Gastroesophageal sphincter (tissue), 3 donors: ENCODE measurements around the gene CHST12.

Experiments
- EP300 ChIP-seq: sonication (generic); formaldehyde crosslinking; IDR thresholded peaks from one replicate; pipeline ENCODE4 v1.6.1; 2017; ENCODE audit warnings: antibody characterized with exemption, mild to moderate bottlenecking
- POLR2A ChIP-seq, 2 donors: fragments of 450-650 bp; IDR thresholded peaks; one replicate each; pipeline ENCODE4 v1.6.1; 2017; ENCODE audit warnings: antibody characterized with exemption in 2 of 2, mild to moderate bottlenecking in 2 of 2, moderate library complexity in 1 of 2
- TF ChIP-seq, protein P1 (sequence below), 4 experiments: fragments of 200-600 bp in 2 of 4; fragments of 450-650 bp in 2 of 4; sonication (generic) in 1 of 4; IDR thresholded peaks; one replicate each; pipeline ENCODE4 v1.5.1; 2017 to 2019; ENCODE audit warnings: antibody characterized with exemption in 4 of 4, mild to moderate bottlenecking in 2 of 4, moderate library complexity in 2 of 4

DNA sequence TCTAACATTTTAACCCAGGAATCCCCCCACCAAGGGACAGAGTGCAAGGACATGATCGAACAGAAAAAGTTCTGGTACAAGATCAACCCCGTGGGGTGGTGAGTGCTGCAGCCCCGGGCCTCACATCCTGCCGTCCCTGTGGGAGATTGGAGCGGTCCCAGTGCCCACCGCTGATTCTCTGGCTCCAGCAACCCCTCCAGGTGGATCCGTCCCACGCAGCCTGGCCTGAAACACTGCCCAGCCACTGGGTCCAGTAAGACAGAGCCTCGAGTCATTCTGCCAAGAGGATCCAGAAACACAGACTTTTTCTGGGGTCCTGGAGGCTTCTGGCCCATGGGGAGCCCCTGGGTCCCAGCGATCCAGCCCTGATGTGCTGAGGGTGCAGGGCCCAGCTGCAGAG is 43.3 kb downstream of the CHST12 start:
- TF ChIP-seq, protein P1, sequence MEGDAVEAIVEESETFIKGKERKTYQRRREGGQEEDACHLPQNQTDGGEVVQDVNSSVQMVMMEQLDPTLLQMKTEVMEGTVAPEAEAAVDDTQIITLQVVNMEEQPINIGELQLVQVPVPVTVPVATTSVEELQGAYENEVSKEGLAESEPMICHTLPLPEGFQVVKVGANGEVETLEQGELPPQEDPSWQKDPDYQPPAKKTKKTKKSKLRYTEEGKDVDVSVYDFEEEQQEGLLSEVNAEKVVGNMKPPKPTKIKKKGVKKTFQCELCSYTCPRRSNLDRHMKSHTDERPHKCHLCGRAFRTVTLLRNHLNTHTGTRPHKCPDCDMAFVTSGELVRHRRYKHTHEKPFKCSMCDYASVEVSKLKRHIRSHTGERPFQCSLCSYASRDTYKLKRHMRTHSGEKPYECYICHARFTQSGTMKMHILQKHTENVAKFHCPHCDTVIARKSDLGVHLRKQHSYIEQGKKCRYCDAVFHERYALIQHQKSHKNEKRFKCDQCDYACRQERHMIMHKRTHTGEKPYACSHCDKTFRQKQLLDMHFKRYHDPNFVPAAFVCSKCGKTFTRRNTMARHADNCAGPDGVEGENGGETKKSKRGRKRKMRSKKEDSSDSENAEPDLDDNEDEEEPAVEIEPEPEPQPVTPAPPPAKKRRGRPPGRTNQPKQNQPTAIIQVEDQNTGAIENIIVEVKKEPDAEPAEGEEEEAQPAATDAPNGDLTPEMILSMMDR (IDR thresholded peaks at IDR 0.05): no peak
- TF ChIP-seq EP300: no peak
- no peak for TF ChIP-seq POLR2A (IDR thresholded peaks at IDR 0.05)
